ENCODE measurements around the gene PTCH1. TPM values are rescaled to one million over a fixed set of nuclear protein-coding genes. Genes with fewer than 3 reads are reported as not detected.

PTCH1 gene
- total and polyA plus RNA-seq, 2 donors (not counting 1 experiment from before 2014, with no cell fraction given) = 3.5 to 13.8 TPM

DNA sequence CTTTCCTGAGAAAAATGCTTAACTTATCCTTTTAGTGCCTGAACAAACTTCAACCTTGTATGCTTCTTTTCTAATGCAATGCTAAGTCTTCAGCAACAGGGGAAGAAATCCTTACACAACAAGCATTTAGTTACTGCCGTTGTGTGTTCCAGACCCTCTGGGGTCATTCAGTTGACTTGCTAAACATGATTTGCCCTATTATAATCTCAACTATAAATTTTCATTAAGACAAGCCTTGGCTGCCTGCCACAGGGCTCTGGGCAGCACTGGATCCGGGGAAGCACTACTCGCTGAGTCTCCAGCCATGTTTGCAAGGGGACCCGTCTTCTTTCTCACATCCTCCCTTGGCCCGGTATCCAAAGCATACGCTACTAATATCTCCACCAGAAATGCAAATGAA is 58.1 kb downstream of the PTCH1 start:
- H3K4me3 ChIP-seq (ENCODE audit: control extremely low read depth in 1 of 5, extremely low read depth in 1 of 5, insufficient read depth in 1 of 5, low read depth in 2 of 5, low read length in 4 of 5) = no peak overlapping the region
- intact Hi-C loops (cut with micrococcal nuclease) = no loop called here
- POLR2A ChIA-PET = no interaction called here
- no peak overlapping the region for H3K4me3 Mint-ChIP-seq
- H3K4me1 ChIP-seq (ENCODE audit: control insufficient read depth in 2 of 2, insufficient read depth in 2 of 2, low read length in 2 of 2) = peaks cover 16 to 20% of the 10 kb centered on the region in 2 donors
- TF ChIP-seq, protein P1, sequence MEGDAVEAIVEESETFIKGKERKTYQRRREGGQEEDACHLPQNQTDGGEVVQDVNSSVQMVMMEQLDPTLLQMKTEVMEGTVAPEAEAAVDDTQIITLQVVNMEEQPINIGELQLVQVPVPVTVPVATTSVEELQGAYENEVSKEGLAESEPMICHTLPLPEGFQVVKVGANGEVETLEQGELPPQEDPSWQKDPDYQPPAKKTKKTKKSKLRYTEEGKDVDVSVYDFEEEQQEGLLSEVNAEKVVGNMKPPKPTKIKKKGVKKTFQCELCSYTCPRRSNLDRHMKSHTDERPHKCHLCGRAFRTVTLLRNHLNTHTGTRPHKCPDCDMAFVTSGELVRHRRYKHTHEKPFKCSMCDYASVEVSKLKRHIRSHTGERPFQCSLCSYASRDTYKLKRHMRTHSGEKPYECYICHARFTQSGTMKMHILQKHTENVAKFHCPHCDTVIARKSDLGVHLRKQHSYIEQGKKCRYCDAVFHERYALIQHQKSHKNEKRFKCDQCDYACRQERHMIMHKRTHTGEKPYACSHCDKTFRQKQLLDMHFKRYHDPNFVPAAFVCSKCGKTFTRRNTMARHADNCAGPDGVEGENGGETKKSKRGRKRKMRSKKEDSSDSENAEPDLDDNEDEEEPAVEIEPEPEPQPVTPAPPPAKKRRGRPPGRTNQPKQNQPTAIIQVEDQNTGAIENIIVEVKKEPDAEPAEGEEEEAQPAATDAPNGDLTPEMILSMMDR (IDR thresholded peaks at IDR 0.05) = no peak
- no peak for TF ChIP-seq EZH2 (IDR thresholded peaks at IDR 0.05; ENCODE audit: borderline replicate concordance, insufficient read depth, low read depth, low read length, poor library complexity, severe bottlenecking)
- H3K9me3 ChIP-seq (ENCODE audit: control extremely low read depth in 1 of 3, control insufficient read depth in 2 of 3, insufficient read depth in 1 of 3, low read length in 2 of 3) = no peaks in the 10 kb centered on the region
- H3K27ac Mint-ChIP-seq = no peak overlapping the region
- H3K9me3 Mint-ChIP-seq (ENCODE audit: insufficient read depth) = no peaks in the 10 kb centered on the region
- no peak overlapping the region for H3K27ac ChIP-seq (ENCODE audit: low read length in 2 of 2)
- H3K9ac ChIP-seq (ENCODE audit: low read length) = no peak overlapping the region
- 86% methylated on average over 4 of the region's 6 CpGs for WGBS (ENCODE audit: insufficient coverage)
- H3K4me2 ChIP-seq (replicated peaks; ENCODE audit: low read depth, low read length, poor library complexity, severe bottlenecking) = no peak overlapping the region
- CTCF ChIA-PET = no interaction called here
- no peak for ATAC-seq (ENCODE audit: low read depth)
- peaks cover 34% of the 10 kb centered on the region for H3K27me3 Mint-ChIP-seq
- peaks cover 26% of the 10 kb centered on the region for H3K4me1 Mint-ChIP-seq
- H4K20me1 ChIP-seq (ENCODE audit: control insufficient read depth, insufficient read depth, low read length, poor library complexity, severe bottlenecking) = no peaks in the 10 kb centered on the region
- no peaks in the 10 kb centered on the region for H3K36me3 ChIP-seq (replicated peaks in 1 of 2; ENCODE audit: control extremely low read depth in 1 of 2, control insufficient read depth in 1 of 2, extremely low read depth in 1 of 2, insufficient read depth in 2 of 2, low read length in 1 of 2)
- H3K27me3 ChIP-seq (replicated peaks in 1 of 4; ENCODE audit: control extremely low read depth in 1 of 4, control insufficient read depth in 3 of 4, insufficient read depth in 4 of 4, low read length in 3 of 4) = peaks cover 0 to 11% (median 2%) of the 10 kb centered on the region in 4 experiments
- no peak overlapping the region for H2AFZ ChIP-seq (ENCODE audit: insufficient read depth, low read depth, low read length, poor library complexity, severe bottlenecking)
- DNase-seq = no peak
- H3K79me2 ChIP-seq (ENCODE audit: control insufficient read depth, insufficient read depth, low read length) = no peaks in the 10 kb centered on the region

GRCh38 chr9:95457769-95458168 is 59.0 kb downstream of the PTCH1 start:
- TF ChIP-seq EZH2 (IDR thresholded peaks at IDR 0.05; ENCODE audit: borderline replicate concordance, insufficient read depth, low read depth, low read length, poor library complexity, severe bottlenecking) = no peak
- TF ChIP-seq, protein P1 (IDR thresholded peaks at IDR 0.05) = no peak
- H3K9me3 ChIP-seq (ENCODE audit: control extremely low read depth in 1 of 3, control insufficient read depth in 2 of 3, insufficient read depth in 1 of 3, low read length in 2 of 3) = no peaks in the 10 kb centered on the region
- H3K4me3 Mint-ChIP-seq = no peak overlapping the region
- no peaks in the 10 kb centered on the region for H3K9me3 Mint-ChIP-seq (ENCODE audit: insufficient read depth)
- POLR2A ChIA-PET = no interaction called here
- H3K4me1 ChIP-seq (ENCODE audit: control insufficient read depth in 2 of 2, insufficient read depth in 2 of 2, low read length in 2 of 2) = peaks cover 8 to 12% of the 10 kb centered on the region in 2 donors
- no peak overlapping the region for H3K4me2 ChIP-seq (replicated peaks; ENCODE audit: low read depth, low read length, poor library complexity, severe bottlenecking)
- no peak overlapping the region for H3K9ac ChIP-seq (ENCODE audit: low read length)
- DNase-seq = no peak
- H4K20me1 ChIP-seq (ENCODE audit: control insufficient read depth, insufficient read depth, low read length, poor library complexity, severe bottlenecking) = no peaks in the 10 kb centered on the region
- no peaks in the 10 kb centered on the region for H3K79me2 ChIP-seq (ENCODE audit: control insufficient read depth, insufficient read depth, low read length)
- CTCF ChIA-PET = no interaction called here
- 96% methylated on average over 8 of the region's 12 CpGs for WGBS (ENCODE audit: insufficient coverage)
- H3K27ac Mint-ChIP-seq = no peak overlapping the region
- no peak overlapping the region for H2AFZ ChIP-seq (ENCODE audit: insufficient read depth, low read depth, low read length, poor library complexity, severe bottlenecking)
- peaks cover 0 to 8% (median 0%) of the 10 kb centered on the region in 4 experiments for H3K27me3 ChIP-seq (replicated peaks in 1 of 4; ENCODE audit: control extremely low read depth in 1 of 4, control insufficient read depth in 3 of 4, insufficient read depth in 4 of 4, low read length in 3 of 4)
- no peaks in the 10 kb centered on the region for H3K36me3 ChIP-seq (replicated peaks in 1 of 2; ENCODE audit: control extremely low read depth in 1 of 2, control insufficient read depth in 1 of 2, extremely low read depth in 1 of 2, insufficient read depth in 2 of 2, low read length in 1 of 2)
- intact Hi-C loops (cut with micrococcal nuclease) = no loop called here
- peaks cover 26% of the 10 kb centered on the region for H3K27me3 Mint-ChIP-seq
- no peak for ATAC-seq (ENCODE audit: low read depth)
- no peak overlapping the region for H3K4me3 ChIP-seq (ENCODE audit: control extremely low read depth in 1 of 5, extremely low read depth in 1 of 5, insufficient read depth in 1 of 5, low read depth in 2 of 5, low read length in 4 of 5)
- H3K4me1 Mint-ChIP-seq = peaks cover 18% of the 10 kb centered on the region
- no peak overlapping the region for H3K27ac ChIP-seq (ENCODE audit: low read length in 2 of 2)

Data from B cell (primary cell).